Astrocyte (in vitro differentiated cells and primary cell): Measurements from ENCODE around the gene FFAR2. TPM values are rescaled to one million over a fixed set of nuclear protein-coding genes. Genes with fewer than 3 reads are reported as not detected.

Source experiments
- DNase-seq: peaks from one replicate; pipeline ENCODE4 v3.0.0-alpha.2; 2010; ENCODE audit warnings: low read depth
- FAIRE-seq: peaks from 2 replicates; lab custom pipeline; 2011; peaks lifted over from hg19 to GRCh38; lab: Jason Lieb, UNC
- H2AFZ ChIP-seq: 2 replicates; pipeline ENCODE4 v1.6.0; 2012; ENCODE audit warnings: low read depth, low read length, inconsistent platforms
- H3K27ac ChIP-seq: 2 replicates; pipeline ENCODE4 v1.5.1; 2011; ENCODE audit warnings: low read depth, low read length, inconsistent platforms
- H3K27me3 ChIP-seq: 2 replicates; pipeline ENCODE4 v1.6.0; 2011; ENCODE audit warnings: low read length, inconsistent platforms; ENCODE audit not compliant: insufficient read depth
- H3K36me3 ChIP-seq: 2 replicates; pipeline ENCODE4 v1.5.1; 2011; ENCODE audit warnings: low read length, inconsistent platforms; ENCODE audit not compliant: insufficient read depth
- H3K4me1 ChIP-seq: 2 replicates; pipeline ENCODE4 v1.5.1; 2011; ENCODE audit warnings: low read length, inconsistent platforms; ENCODE audit not compliant: insufficient read depth
- H3K4me2 ChIP-seq: 2 replicates; pipeline ENCODE4 v1.6.0; 2012; ENCODE audit warnings: low read length, inconsistent platforms
- H3K4me3 ChIP-seq: 2 replicates; pipeline ENCODE4 v1.5.1; 2011; ENCODE audit warnings: low read depth, mild to moderate bottlenecking, low read length, inconsistent platforms; ENCODE audit not compliant: insufficient read depth
- H3K79me2 ChIP-seq: 2 replicates; pipeline ENCODE4 v1.6.0; 2012; ENCODE audit warnings: mild to moderate bottlenecking, low read length, inconsistent platforms; ENCODE audit not compliant: insufficient read depth
- H3K9ac ChIP-seq: 2 replicates; pipeline ENCODE4 v1.6.0; 2012; ENCODE audit warnings: mild to moderate bottlenecking, low read length, inconsistent platforms
- H3K9me3 ChIP-seq: 2 replicates; pipeline ENCODE4 v1.5.1; 2012; ENCODE audit warnings: low read depth, mild to moderate bottlenecking, low read length, inconsistent platforms; ENCODE audit not compliant: insufficient read depth
- H4K20me1 ChIP-seq: 2 replicates; pipeline ENCODE4 v1.6.0; 2012; ENCODE audit warnings: low read length, inconsistent platforms; ENCODE audit not compliant: insufficient read depth
- H3K27ac Mint-ChIP-seq: one replicate; pipeline ENCODE4 v1.8.0; 2021; ENCODE audit warnings: mild to moderate bottlenecking, mixed read lengths; ENCODE audit not compliant: unreplicated experiment
- H3K27me3 Mint-ChIP-seq: one replicate; pipeline ENCODE4 v1.8.0; 2021; ENCODE audit warnings: low read depth, mixed read lengths; ENCODE audit not compliant: unreplicated experiment
- H3K36me3 Mint-ChIP-seq: one replicate; pipeline ENCODE4 v1.8.0; 2021; ENCODE audit warnings: low read depth, mixed read lengths; ENCODE audit not compliant: unreplicated experiment
- H3K4me1 Mint-ChIP-seq: one replicate; pipeline ENCODE4 v1.8.0; 2021; ENCODE audit warnings: low read depth, mixed read lengths; ENCODE audit not compliant: unreplicated experiment
- H3K4me3 Mint-ChIP-seq: one replicate; pipeline ENCODE4 v1.8.0; 2021; ENCODE audit warnings: mild to moderate bottlenecking, moderate library complexity, mixed read lengths; ENCODE audit not compliant: unreplicated experiment
- H3K9me3 Mint-ChIP-seq: one replicate; pipeline ENCODE4 v1.8.0; 2021; ENCODE audit warnings: mild to moderate bottlenecking, mixed read lengths; ENCODE audit not compliant: unreplicated experiment
- EZH2 ChIP-seq: IDR thresholded peaks from 2 replicates; pipeline ENCODE4 v1.6.1; 2012; ENCODE audit warnings: mild to moderate bottlenecking, low read length, inconsistent platforms; ENCODE audit not compliant: insufficient read depth
- total RNA-seq: library from RNA; stranded (reverse); gene quantifications from 2 replicates; pipeline ENCODE4 v1.2.1, GENCODE V29; 2021
- TF ChIP-seq, protein P1 (sequence below): IDR thresholded peaks from 2 replicates; pipeline ENCODE4 v1.5.1; 2011; ENCODE audit warnings: low read depth, mild to moderate bottlenecking, inconsistent platforms, low read length, moderate library complexity; ENCODE audit not compliant: insufficient read depth

FFAR2 gene
- total RNA-seq, 1 donor from 2014 or later, result not detected

DNA sequence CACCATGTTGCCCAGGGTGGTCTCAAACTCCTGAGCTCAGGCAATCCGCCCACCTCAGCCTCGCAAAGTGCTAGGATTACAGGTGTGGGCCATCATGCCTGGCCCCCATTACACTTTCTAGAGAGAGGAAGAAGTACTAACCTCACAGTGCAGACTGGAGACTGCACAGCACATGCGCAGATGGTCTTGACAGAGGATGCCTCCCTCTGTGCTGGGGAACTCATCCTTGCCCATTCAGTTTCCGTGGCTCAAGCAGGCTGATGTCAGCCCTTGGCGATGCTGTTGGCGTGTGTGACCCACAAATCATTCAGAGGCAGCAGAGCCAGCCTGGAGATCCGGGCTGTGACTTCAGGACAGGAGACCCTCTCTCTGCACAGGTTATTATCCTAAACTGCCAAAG is 14.6 kb upstream of the FFAR2 start:
- H3K79me2 ChIP-seq, result no peaks in the 10 kb centered on the region
- H4K20me1 ChIP-seq, result no peaks in the 10 kb centered on the region
- no peaks in the 10 kb centered on the region for H3K36me3 Mint-ChIP-seq
- H3K36me3 ChIP-seq, result no peaks in the 10 kb centered on the region
- H3K27ac ChIP-seq, result no peak overlapping the region
- peaks cover 48% of the 10 kb centered on the region for H3K27me3 Mint-ChIP-seq
- no peaks in the 10 kb centered on the region for H3K27me3 ChIP-seq
- H3K27ac Mint-ChIP-seq, result no peak overlapping the region
- TF ChIP-seq EZH2, result no peak
- TF ChIP-seq, protein P1, sequence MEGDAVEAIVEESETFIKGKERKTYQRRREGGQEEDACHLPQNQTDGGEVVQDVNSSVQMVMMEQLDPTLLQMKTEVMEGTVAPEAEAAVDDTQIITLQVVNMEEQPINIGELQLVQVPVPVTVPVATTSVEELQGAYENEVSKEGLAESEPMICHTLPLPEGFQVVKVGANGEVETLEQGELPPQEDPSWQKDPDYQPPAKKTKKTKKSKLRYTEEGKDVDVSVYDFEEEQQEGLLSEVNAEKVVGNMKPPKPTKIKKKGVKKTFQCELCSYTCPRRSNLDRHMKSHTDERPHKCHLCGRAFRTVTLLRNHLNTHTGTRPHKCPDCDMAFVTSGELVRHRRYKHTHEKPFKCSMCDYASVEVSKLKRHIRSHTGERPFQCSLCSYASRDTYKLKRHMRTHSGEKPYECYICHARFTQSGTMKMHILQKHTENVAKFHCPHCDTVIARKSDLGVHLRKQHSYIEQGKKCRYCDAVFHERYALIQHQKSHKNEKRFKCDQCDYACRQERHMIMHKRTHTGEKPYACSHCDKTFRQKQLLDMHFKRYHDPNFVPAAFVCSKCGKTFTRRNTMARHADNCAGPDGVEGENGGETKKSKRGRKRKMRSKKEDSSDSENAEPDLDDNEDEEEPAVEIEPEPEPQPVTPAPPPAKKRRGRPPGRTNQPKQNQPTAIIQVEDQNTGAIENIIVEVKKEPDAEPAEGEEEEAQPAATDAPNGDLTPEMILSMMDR, result no peak
- H3K4me1 Mint-ChIP-seq, result peaks cover 10% of the 10 kb centered on the region
- no peak overlapping the region for H3K4me3 Mint-ChIP-seq
- H3K9me3 ChIP-seq, result no peaks in the 10 kb centered on the region
- peaks cover 8% of the 10 kb centered on the region for H3K9me3 Mint-ChIP-seq
- no peak overlapping the region for H3K4me3 ChIP-seq
- no peak for FAIRE-seq
- no peak overlapping the region for H3K4me2 ChIP-seq
- no peaks in the 10 kb centered on the region for H3K4me1 ChIP-seq
- DNase-seq, result no peak
- no peak overlapping the region for H3K9ac ChIP-seq
- H2AFZ ChIP-seq, result no peak overlapping the region

DNA sequence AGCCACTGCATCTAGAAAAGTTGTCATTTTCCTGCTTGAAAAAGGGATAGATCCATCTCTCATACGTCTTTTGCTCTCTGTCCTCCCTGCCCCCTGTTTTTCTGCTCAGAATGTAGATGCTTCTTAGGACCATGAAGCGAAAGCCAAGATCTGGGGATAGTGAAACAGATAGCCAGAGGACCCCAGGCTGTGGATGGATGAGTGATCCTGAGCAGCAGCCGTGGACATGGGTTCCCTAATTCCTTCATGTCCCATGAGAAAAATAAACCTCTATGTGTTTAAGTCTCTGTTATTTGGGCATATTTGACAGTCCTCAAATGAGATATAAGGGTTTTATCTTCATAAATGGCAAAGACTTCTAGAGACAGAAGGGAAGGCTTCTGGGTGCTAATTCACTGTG is 12.2 kb upstream of the FFAR2 start:
- peaks cover 51% of the 10 kb centered on the region for H3K27me3 Mint-ChIP-seq
- Histone ChIP-seq H3K4me2 (no peak overlapping the region), H2AFZ (no peak overlapping the region), H3K9ac (no peak overlapping the region), H4K20me1 (no peaks in the 10 kb centered on the region), H3K27ac (no peak overlapping the region), H3K9me3 (no peaks in the 10 kb centered on the region), H3K36me3 (no peaks in the 10 kb centered on the region), H3K79me2 (no peaks in the 10 kb centered on the region), H3K27me3 (no peaks in the 10 kb centered on the region), H3K4me3 (no peak overlapping the region), H3K4me1 (no peaks in the 10 kb centered on the region)
- H3K4me3 Mint-ChIP-seq, result no peak overlapping the region
- peak overlapping the region; percentile 42 for H3K27ac Mint-ChIP-seq
- DNase-seq (no peak), FAIRE-seq (no peak)
- peaks cover 10% of the 10 kb centered on the region for H3K4me1 Mint-ChIP-seq
- H3K36me3 Mint-ChIP-seq, result no peaks in the 10 kb centered on the region
- TF ChIP-seq EZH2, result no peak
- TF ChIP-seq, protein P1, result no peak
- peaks cover 4% of the 10 kb centered on the region for H3K9me3 Mint-ChIP-seq

DNA sequence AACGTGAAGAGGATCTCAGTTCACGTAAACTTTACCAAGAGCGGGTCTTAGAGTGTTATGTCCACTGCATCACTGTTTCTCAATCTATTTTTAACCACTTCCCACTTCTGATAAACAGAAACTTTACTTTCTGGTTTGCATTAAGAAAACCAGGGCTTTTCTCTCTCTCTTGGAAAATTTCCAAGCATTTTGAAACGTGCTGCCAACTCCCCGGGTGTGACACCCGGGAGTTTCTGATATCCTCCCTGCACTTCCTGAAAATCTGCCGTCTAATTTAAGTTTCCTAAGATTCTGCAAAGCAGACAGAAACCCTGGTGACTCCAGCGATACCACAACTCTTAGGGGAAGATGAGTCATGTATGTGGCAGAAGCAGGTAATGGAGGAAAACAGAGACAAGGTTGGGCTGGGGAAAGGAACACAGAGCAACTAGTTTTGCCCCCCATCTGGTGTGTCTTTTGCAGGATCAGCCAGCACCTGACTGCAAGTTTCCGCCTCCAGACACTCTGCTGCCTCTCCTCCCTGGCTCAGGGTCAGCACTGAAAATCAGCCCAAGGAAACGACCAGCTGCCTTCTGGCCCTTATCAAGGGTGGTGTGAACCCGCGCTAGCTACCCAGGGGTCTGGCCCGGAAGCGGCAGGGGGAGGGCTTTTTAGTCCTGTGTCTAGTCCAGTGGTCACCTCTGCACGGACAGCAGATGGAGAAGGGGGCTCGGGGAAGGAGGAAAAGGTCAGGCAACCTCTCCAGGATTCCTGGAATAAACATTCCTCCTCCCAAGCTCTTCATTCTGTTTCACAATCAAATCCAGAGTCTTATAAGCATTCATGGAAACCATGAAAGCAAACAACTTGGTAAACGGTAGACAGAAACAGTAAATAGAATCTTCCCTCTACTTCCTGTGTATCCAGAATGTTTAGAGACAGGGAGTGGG is 11.3 kb upstream of the FFAR2 start:
- no peak overlapping the region for H2AFZ ChIP-seq
- TF ChIP-seq, protein P1, result no peak
- TF ChIP-seq EZH2, result no peak
- H3K27me3 Mint-ChIP-seq, result peaks cover 50% of the 10 kb centered on the region

More for the DNA sequence above, 11.3 kb upstream of the FFAR2 start:
- Histone ChIP-seq H3K4me3 (no peak overlapping the region), H3K27ac (no peak overlapping the region), H3K36me3 (no peaks in the 10 kb centered on the region), H3K9me3 (no peaks in the 10 kb centered on the region), H3K27me3 (no peaks in the 10 kb centered on the region), H3K79me2 (no peaks in the 10 kb centered on the region), H3K9ac (no peak overlapping the region), H4K20me1 (no peaks in the 10 kb centered on the region), H3K4me2 (no peak overlapping the region), H3K4me1 (no peaks in the 10 kb centered on the region)
- peaks cover 2% of the 10 kb centered on the region for H3K9me3 Mint-ChIP-seq
- peak overlapping the region; percentile 42 for H3K27ac Mint-ChIP-seq
- no peaks in the 10 kb centered on the region for H3K36me3 Mint-ChIP-seq
- no peak overlapping the region for H3K4me3 Mint-ChIP-seq
- no peak for FAIRE-seq
- no peak for DNase-seq
- H3K4me1 Mint-ChIP-seq, result peaks cover 10% of the 10 kb centered on the region
